Measurements from ENCODE around the gene IL4R.
A peak's percentile ranks its signal among the peaks of the same experiment; 100 is the strongest.

The IL4R gene

DNA sequence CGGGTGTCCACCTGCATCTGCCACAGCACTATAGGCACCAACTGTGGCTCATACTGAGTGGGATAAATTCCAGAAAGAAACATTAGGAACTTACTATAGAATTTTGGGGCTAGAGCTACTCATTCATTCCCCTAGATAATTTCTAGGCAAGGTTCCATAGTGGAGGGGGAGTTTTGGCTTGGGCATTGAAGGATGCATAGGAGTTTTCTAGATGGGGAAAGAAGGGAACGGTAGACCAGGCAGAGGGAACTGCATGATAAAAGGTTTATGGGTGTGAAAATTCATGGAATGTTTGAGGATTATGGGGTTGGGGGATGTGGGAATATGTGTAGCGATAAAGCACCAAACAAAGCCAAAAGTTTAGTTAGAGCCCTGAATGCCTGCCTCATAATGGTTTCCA lies 35.5 kb downstream of the IL4R start:
- peaks cover 8% of the 10 kb centered on the region; the same call in 1 of the 2 replicates for H3K4me1 ChIP-seq

DNA sequence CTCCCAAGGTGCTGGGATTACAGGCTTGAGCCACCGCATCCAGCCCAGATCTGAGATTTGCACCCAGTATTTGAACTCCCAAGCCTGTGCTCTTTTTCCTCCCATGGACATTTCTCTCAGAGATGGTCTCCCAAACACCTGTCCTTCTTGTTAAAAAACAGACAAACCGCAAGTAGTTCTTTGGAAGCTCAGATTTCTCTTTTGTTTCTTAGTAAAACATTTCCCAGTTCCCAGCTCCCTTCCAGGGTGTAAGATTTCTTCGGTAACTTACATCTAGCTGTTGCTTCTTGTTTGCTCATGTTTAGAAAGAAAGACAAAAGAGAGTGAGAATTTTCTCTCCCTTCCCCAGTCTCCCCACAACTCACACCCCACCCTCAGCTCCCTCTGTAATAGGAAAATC lies 36.2 kb downstream of the IL4R start:
- H4K20me1 ChIP-seq = no peaks in the 10 kb centered on the region
- H3K4me1 ChIP-seq = peaks cover 8% of the 10 kb centered on the region; the same call in 1 of the 2 replicates
- H3K9me3 ChIP-seq = peaks cover 5% of the 10 kb centered on the region; the same call in 1 of the 2 replicates
- H3K36me3 ChIP-seq = peaks cover 84% of the 10 kb centered on the region
- H3K27ac ChIP-seq = no peak overlapping the region
- H3K9ac ChIP-seq = no peak overlapping the region
- H3K4me3 ChIP-seq = no peak overlapping the region
- no peak for TF ChIP-seq Cebpa-rat (IDR thresholded peaks at IDR 0.05)
- H3K27me3 ChIP-seq = no peaks in the 10 kb centered on the region
- H3K4me2 ChIP-seq = no peak overlapping the region

More for the DNA sequence above, 35.5 kb downstream of the IL4R start:
- H3K4me2 ChIP-seq = no peak overlapping the region
- no peak overlapping the region for H3K4me3 ChIP-seq
- H3K27ac ChIP-seq = no peak overlapping the region
- peaks cover 81% of the 10 kb centered on the region for H3K36me3 ChIP-seq
- peaks cover 5% of the 10 kb centered on the region; the same call in 1 of the 2 replicates for H3K9me3 ChIP-seq
- H3K27me3 ChIP-seq = no peaks in the 10 kb centered on the region
- no peak overlapping the region for H3K9ac ChIP-seq
- H4K20me1 ChIP-seq = no peaks in the 10 kb centered on the region
- no peak for TF ChIP-seq Cebpa-rat (IDR thresholded peaks at IDR 0.05)

DNA sequence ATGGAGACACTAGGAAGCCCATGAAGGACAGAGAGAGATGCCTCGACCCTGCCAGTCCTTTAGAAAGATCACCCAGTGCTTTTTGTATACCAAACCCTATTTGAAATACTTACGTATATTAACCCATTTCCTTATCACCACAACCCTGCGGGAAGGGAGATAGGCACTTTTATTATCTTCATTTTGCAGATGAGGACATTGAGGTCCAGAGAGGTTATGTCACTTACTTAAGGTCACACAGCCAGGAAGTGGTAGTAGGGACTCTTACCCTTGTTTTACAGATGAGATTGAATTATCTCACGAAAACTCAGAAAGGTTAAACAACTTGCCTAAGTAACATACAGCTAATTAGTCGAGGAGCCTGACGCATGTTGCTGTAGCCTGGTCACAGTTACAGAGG lies 38.2 kb downstream of the IL4R start:
- peaks cover 79% of the 10 kb centered on the region for H3K36me3 ChIP-seq
- H3K4me3 ChIP-seq = no peak overlapping the region
- no peak overlapping the region for H3K27ac ChIP-seq
- peaks cover under 1% of the 10 kb centered on the region; the same call in 1 of the 2 replicates for H3K4me1 ChIP-seq
- H3K9ac ChIP-seq = no peak overlapping the region
- H3K4me2 ChIP-seq = no peak overlapping the region
- TF ChIP-seq Cebpa-rat (IDR thresholded peaks at IDR 0.05) = no peak
- no peaks in the 10 kb centered on the region for H3K27me3 ChIP-seq
- H4K20me1 ChIP-seq = no peaks in the 10 kb centered on the region
- H3K9me3 ChIP-seq = peaks cover 5% of the 10 kb centered on the region; the same call in 1 of the 2 replicates

DNA sequence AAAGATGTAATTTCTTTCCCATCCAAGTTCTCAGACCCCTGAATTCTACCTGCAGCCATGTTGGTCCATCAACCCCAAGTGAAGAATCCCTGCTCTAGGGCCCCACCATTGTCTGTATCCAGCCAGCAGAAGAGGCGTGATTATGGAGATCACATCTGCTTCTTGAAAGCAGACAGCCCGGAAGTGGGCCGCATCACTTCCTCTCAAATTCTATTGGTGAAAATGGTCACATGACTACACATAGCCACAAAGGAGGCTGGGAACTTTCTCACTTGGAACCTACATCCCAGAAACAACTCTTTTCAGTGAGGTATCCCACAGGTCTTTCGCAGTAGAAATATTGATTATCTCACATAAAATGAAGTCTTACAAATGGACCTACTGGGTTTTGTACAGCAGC lies 40.1 kb downstream of the IL4R start:
- Histone ChIP-seq H3K27me3 (no peaks in the 10 kb centered on the region), H4K20me1 (no peaks in the 10 kb centered on the region), H3K4me2 (no peak overlapping the region), H3K9me3 (peaks cover 5% of the 10 kb centered on the region; the same call in 1 of the 2 replicates), H3K4me3 (no peak overlapping the region), H3K27ac (no peak overlapping the region), H3K9ac (no peak overlapping the region), H3K36me3 (peaks cover 67% of the 10 kb centered on the region), H3K4me1 (no peaks in the 10 kb centered on the region)
- TF ChIP-seq Cebpa-rat (IDR thresholded peaks at IDR 0.05) = no peak

DNA sequence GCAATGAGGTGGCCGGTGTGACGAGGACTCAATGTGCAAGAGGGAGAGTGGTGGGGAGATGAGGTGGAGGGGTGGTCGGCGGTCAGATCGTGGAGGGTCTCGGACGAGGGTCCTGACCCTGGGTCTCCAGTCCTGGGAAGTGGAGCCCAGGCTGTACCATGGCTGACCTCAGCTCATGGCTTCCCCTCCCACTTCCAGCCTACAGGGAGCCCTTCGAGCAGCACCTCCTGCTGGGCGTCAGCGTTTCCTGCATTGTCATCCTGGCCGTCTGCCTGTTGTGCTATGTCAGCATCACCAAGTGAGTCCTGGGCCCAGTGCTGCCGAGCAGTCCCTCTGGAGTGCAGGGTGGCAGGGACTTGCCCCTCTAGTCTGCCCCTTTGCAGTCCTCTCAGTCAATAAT lies 41.8 kb downstream of the IL4R start:
- peaks cover 68% of the 10 kb centered on the region for H3K36me3 ChIP-seq
- no peaks in the 10 kb centered on the region for H3K27me3 ChIP-seq
- peaks cover 5% of the 10 kb centered on the region; the same call in 1 of the 2 replicates for H3K9me3 ChIP-seq
- H3K4me3 ChIP-seq = no peak overlapping the region
- no peaks in the 10 kb centered on the region for H3K4me1 ChIP-seq
- TF ChIP-seq Cebpa-rat (IDR thresholded peaks at IDR 0.05) = no peak
- no peak overlapping the region for H3K4me2 ChIP-seq
- H3K9ac ChIP-seq = no peak overlapping the region
- no peak overlapping the region for H3K27ac ChIP-seq
- H4K20me1 ChIP-seq = no peaks in the 10 kb centered on the region

DNA sequence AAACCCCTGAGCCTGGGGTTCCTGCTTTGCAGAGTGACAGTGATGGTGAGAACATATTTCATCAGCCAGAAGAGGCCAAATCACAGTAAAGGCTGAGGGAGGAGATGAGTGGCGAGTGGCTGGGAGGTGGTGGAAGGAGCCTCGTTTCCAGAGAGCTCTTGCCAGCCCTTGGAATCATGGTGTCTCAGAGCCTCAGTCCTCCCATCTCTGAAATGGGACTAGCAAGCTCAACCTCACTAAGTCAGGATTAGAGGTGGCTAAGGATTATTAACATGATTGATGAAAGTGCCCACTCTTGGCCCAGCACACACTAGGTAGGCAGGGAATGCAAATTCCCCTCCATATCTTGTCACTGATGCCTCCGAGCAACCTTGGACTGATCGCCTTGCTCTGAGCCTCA lies 43.0 kb downstream of the IL4R start:
- no peak for TF ChIP-seq Cebpa-rat (IDR thresholded peaks at IDR 0.05)
- H4K20me1 ChIP-seq = no peaks in the 10 kb centered on the region
- no peak overlapping the region for H3K4me3 ChIP-seq
- peaks cover 69% of the 10 kb centered on the region for H3K36me3 ChIP-seq
- H3K4me2 ChIP-seq = no peak overlapping the region
- no peaks in the 10 kb centered on the region for H3K4me1 ChIP-seq
- peaks cover 5% of the 10 kb centered on the region; the same call in 1 of the 2 replicates for H3K9me3 ChIP-seq
- H3K9ac ChIP-seq = no peak overlapping the region
- no peak overlapping the region for H3K27ac ChIP-seq
- no peaks in the 10 kb centered on the region for H3K27me3 ChIP-seq

DNA sequence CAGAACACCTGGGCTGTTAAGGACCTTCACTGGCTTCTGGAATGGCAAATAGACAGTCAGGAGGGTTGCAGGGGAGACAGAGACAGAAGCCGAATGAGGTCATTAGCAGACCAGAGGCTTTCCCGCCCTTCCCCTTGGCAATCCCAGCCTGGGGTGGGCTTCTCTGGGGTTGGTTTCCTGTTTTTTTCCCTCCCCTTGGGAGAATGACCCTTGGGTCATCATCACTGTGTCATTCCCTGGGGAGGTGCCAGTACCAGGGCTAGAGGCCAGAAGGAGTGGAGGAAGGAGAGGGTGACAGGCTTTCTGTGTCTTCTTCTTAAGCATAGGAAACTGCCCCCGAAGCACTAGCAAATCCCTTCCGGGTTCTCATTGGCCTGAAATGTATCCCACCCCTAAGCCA lies 45.3 kb downstream of the IL4R start:
- Histone ChIP-seq H4K20me1 (no peaks in the 10 kb centered on the region), H3K4me3 (no peak overlapping the region), H3K27ac (no peak overlapping the region), H3K27me3 (no peaks in the 10 kb centered on the region), H3K9ac (no peak overlapping the region), H3K9me3 (no peaks in the 10 kb centered on the region; the same call in 1 of the 2 replicates), H3K36me3 (peaks cover 70% of the 10 kb centered on the region), H3K4me2 (no peak overlapping the region), H3K4me1 (peaks cover 20% of the 10 kb centered on the region)
- TF ChIP-seq Cebpa-rat (IDR thresholded peaks at IDR 0.05) = no peak

DNA sequence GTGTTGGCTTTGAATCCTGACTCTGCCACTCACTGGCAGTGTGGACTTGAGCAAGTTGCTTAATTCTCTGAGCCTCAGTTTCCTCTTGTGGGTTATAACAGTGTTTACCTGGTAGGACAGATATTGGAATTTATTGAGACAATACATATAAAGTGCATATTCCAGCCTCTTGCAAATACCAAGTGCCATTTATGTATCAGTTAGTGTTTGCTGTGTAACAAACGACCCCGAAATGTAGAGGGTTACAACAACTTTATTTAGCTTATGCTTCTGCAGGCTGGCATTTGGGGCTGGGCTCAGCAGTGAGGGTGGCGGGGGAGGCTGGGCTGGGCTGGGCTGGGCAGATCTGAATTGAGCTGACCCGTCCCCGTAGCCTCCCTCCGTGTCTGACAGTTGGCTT lies 45.8 kb downstream of the IL4R start:
- H3K27ac ChIP-seq = no peak overlapping the region
- no peaks in the 10 kb centered on the region; the same call in 1 of the 2 replicates for H3K9me3 ChIP-seq
- peaks cover 25% of the 10 kb centered on the region for H3K4me1 ChIP-seq
- H3K27me3 ChIP-seq = no peaks in the 10 kb centered on the region
- peaks cover 66% of the 10 kb centered on the region for H3K36me3 ChIP-seq
- H4K20me1 ChIP-seq = no peaks in the 10 kb centered on the region
- H3K4me2 ChIP-seq = no peak overlapping the region
- no peak for TF ChIP-seq Cebpa-rat (IDR thresholded peaks at IDR 0.05)
- no peak overlapping the region for H3K4me3 ChIP-seq
- H3K9ac ChIP-seq = no peak overlapping the region

DNA sequence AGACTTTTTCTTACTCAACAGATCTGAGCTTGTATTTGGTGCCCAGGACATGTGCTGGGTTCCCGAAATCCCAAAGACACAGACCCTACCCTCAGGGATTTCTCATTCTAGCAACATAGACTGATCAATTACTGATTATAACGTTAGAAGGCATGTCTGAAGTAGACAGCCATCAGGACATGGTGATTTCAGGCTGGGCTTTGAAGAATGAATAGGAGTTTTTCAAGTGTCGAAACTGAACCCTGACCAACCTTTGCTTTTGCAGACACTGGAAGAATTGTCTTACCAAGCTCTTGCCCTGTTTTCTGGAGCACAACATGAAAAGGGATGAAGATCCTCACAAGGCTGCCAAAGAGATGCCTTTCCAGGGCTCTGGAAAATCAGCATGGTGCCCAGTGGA lies 48.2 kb downstream of the IL4R start:
- peak overlapping the region; percentile 81; the same call in 1 of the 2 replicates for H3K4me2 ChIP-seq
- peaks cover 52% of the 10 kb centered on the region for H3K36me3 ChIP-seq
- H4K20me1 ChIP-seq = no peaks in the 10 kb centered on the region
- H3K27ac ChIP-seq = no peak overlapping the region
- no peak for TF ChIP-seq Cebpa-rat (IDR thresholded peaks at IDR 0.05)
- H3K27me3 ChIP-seq = no peaks in the 10 kb centered on the region
- H3K9ac ChIP-seq = no peak overlapping the region
- no peak overlapping the region for H3K4me3 ChIP-seq
- H3K9me3 ChIP-seq = no peaks in the 10 kb centered on the region; the same call in 1 of the 2 replicates
- peaks cover 42% of the 10 kb centered on the region for H3K4me1 ChIP-seq

DNA sequence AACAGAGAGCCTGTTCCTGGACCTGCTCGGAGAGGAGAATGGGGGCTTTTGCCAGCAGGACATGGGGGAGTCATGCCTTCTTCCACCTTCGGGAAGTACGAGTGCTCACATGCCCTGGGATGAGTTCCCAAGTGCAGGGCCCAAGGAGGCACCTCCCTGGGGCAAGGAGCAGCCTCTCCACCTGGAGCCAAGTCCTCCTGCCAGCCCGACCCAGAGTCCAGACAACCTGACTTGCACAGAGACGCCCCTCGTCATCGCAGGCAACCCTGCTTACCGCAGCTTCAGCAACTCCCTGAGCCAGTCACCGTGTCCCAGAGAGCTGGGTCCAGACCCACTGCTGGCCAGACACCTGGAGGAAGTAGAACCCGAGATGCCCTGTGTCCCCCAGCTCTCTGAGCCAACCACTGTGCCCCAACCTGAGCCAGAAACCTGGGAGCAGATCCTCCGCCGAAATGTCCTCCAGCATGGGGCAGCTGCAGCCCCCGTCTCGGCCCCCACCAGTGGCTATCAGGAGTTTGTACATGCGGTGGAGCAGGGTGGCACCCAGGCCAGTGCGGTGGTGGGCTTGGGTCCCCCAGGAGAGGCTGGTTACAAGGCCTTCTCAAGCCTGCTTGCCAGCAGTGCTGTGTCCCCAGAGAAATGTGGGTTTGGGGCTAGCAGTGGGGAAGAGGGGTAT lies 48.9 kb downstream of the IL4R start:
- Histone ChIP-seq H3K27ac (peak overlapping the region; percentile 23), H3K4me1 (peaks cover 46% of the 10 kb centered on the region), H3K9ac (peak overlapping the region; percentile 32; the same call in 1 of the 2 replicates), H3K27me3 (no peaks in the 10 kb centered on the region), H3K36me3 (peaks cover 52% of the 10 kb centered on the region), H3K4me3 (no peak overlapping the region), H3K4me2 (peak overlapping the region; percentile 81), H3K9me3 (no peaks in the 10 kb centered on the region; the same call in 1 of the 2 replicates), H4K20me1 (no peaks in the 10 kb centered on the region)
- TF ChIP-seq Cebpa-rat (IDR thresholded peaks at IDR 0.05) = no peak

Measured in BLaER1 (cell line).